ENCODE data around the gene CCDC92.

CCDC92 gene

DNA sequence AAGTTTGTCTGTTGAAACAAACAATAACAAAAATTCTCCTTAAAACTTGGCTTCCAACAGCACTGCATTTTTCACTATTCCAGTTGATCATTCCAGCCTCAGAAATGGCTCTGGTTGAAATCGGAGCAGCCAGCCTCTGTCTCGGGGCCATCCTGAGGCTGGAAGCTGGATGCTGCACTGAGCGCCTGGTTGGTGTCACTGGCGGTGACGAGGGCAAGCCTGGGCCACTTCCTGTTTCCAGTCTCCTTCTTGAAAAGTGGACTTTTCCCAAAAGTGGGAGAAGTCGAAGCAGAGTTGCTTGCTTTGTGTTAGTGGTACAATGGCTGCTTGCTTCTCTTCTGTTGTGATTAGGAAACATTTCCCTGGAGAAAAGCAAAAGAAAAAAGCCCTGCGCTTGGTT is 48.7 kb downstream of the CCDC92 start:
- TF ChIP-seq POLR2AphosphoS5 (IDR thresholded peaks at IDR 0.05; ENCODE audit: low read depth, low read length) (no peak), REST (IDR thresholded peaks at IDR 0.05; ENCODE audit: insufficient read depth in 1 of 2, low read depth in 2 of 2, low read length in 2 of 2) (no peak), SIN3A (IDR thresholded peaks at IDR 0.05; ENCODE audit: borderline replicate concordance, insufficient read depth, low read length) (no peak), TAF1 (IDR thresholded peaks at IDR 0.05; ENCODE audit: borderline replicate concordance, insufficient read depth, low read length) (no peak), FOXP2 (optimal IDR thresholded peaks at IDR 0.05; ENCODE audit: borderline replicate concordance, extremely low read depth, extremely low read length, insufficient read depth) (no peak)

- TF ChIP-seq TAF1 (IDR thresholded peaks at IDR 0.05; ENCODE audit: borderline replicate concordance, insufficient read depth, low read length) (no peak), POLR2AphosphoS5 (IDR thresholded peaks at IDR 0.05; ENCODE audit: low read depth, low read length) (no peak), FOXP2 (optimal IDR thresholded peaks at IDR 0.05; ENCODE audit: borderline replicate concordance, extremely low read depth, extremely low read length, insufficient read depth) (no peak), REST (IDR thresholded peaks at IDR 0.05; ENCODE audit: insufficient read depth in 1 of 2, low read depth in 2 of 2, low read length in 2 of 2) (no peak), SIN3A (IDR thresholded peaks at IDR 0.05; ENCODE audit: borderline replicate concordance, insufficient read depth, low read length) (no peak)
These were observed 49.6 kb downstream of the CCDC92 start for GRCh38 chr12:123923038-123923437.

GRCh38 chr12:123919980-123920360 is 52.7 kb downstream of the CCDC92 start:
- no peak for TF ChIP-seq SIN3A (IDR thresholded peaks at IDR 0.05; ENCODE audit: borderline replicate concordance, insufficient read depth, low read length)
- no peak for TF ChIP-seq POLR2AphosphoS5 (IDR thresholded peaks at IDR 0.05; ENCODE audit: low read depth, low read length)
- TF ChIP-seq TAF1 (IDR thresholded peaks at IDR 0.05; ENCODE audit: borderline replicate concordance, insufficient read depth, low read length): no peak
- no peak for TF ChIP-seq REST (IDR thresholded peaks at IDR 0.05; ENCODE audit: insufficient read depth in 1 of 2, low read depth in 2 of 2, low read length in 2 of 2)
- no peak for TF ChIP-seq FOXP2 (optimal IDR thresholded peaks at IDR 0.05; ENCODE audit: borderline replicate concordance, extremely low read depth, extremely low read length, insufficient read depth)

DNA sequence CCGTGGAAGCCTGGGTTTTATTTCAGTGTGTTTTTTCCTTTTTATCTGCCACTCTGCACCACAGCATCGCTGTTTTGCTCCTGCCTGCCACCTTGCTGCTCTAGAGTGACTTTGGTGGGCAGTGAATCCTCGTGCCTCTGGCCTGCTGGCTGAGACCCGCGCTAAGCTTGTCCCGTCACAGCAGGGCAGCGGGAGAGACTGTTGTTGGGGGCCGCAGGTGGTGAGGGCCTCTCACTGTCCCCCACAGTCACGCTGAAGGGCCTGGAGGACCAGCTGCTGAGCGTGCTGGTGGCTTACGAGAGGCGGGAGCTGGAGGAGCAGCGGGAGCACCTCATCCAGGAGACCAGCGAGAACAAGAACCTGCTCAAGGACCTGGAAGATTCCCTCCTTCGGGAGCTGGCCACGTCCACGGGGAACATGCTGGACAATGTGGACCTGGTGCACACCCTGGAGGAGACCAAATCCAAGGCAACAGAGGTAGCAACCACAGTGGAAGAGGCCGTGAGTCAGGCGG is 55.2 kb downstream of the CCDC92 start:
- TF ChIP-seq TAF1 (IDR thresholded peaks at IDR 0.05; ENCODE audit: borderline replicate concordance, insufficient read depth, low read length): no peak
- no peak for TF ChIP-seq SIN3A (IDR thresholded peaks at IDR 0.05; ENCODE audit: borderline replicate concordance, insufficient read depth, low read length)
- no peak for TF ChIP-seq POLR2AphosphoS5 (IDR thresholded peaks at IDR 0.05; ENCODE audit: low read depth, low read length)
- TF ChIP-seq REST (IDR thresholded peaks at IDR 0.05; ENCODE audit: insufficient read depth in 1 of 2, low read depth in 2 of 2, low read length in 2 of 2): no peak
- TF ChIP-seq FOXP2 (optimal IDR thresholded peaks at IDR 0.05; ENCODE audit: borderline replicate concordance, extremely low read depth, extremely low read length, insufficient read depth): no peak

- TF ChIP-seq SIN3A (IDR thresholded peaks at IDR 0.05; ENCODE audit: borderline replicate concordance, insufficient read depth, low read length): no peak
These were observed 55.9 kb downstream of the CCDC92 start for GRCh38 chr12:123916729-123917128.

Data from PFSK-1 (cell line).